ENCODE data around the gene LCE1A. TPM values are rescaled to one million over a fixed set of nuclear protein-coding genes. Genes with fewer than 3 reads are reported as not detected.

The LCE1A gene
- total RNA-seq, 4 donors from 2014 or later = 69.4 to 516 (median 417) TPM

GRCh38 chr1:152858062-152858461 lies 30.8 kb downstream of the LCE1A start:
- Histone ChIP-seq H3K4me1 (peaks cover 6% of the 10 kb centered on the region), H3K27me3 (no peaks in the 10 kb centered on the region), H3K27ac (no peak overlapping the region), H3K9me3 (no peaks in the 10 kb centered on the region), H3K4me3 (no peak overlapping the region), H3K36me3 (no peaks in the 10 kb centered on the region)
- 45% methylated on average over 1 of the region's 1 CpG for WGBS
- TF ChIP-seq CTCF (IDR thresholded peaks at IDR 0.05) (no peak), EP300 (IDR thresholded peaks at IDR 0.05) (no peak), POLR2AphosphoS5 (IDR thresholded peaks at IDR 0.05) (no peak), POLR2A (IDR thresholded peaks at IDR 0.05) (no peak)
- no peak for DNase-seq (ENCODE audit: low spot score in 2 of 2)

GRCh38 chr1:152859696-152860095 lies 32.4 kb downstream of the LCE1A start, which contains the start of gene LCE7A:
Gene LCE7A, plus strand, starts transcription at chr1:152859996. Its CDS starts 702 bp downstream, at chr1:152860698.
- H3K27me3 ChIP-seq = no peaks in the 10 kb centered on the region
- TF ChIP-seq POLR2A (IDR thresholded peaks at IDR 0.05) (no peak), EP300 (IDR thresholded peaks at IDR 0.05) (no peak), CTCF (IDR thresholded peaks at IDR 0.05) (no peak), POLR2AphosphoS5 (IDR thresholded peaks at IDR 0.05) (no peak)
- no peaks in the 10 kb centered on the region for H3K36me3 ChIP-seq
- 98% methylated on average over 3 of the region's 3 CpGs for WGBS
- no peak within 1 kb of the TSS for H3K4me3 ChIP-seq
- DNase-seq (ENCODE audit: low spot score in 2 of 2) = no peak
- peaks cover 6% of the 10 kb centered on the region for H3K4me1 ChIP-seq
- H3K9me3 ChIP-seq = no peaks in the 10 kb centered on the region
- H3K27ac ChIP-seq = no peak within 1 kb of the TSS

- no peak for DNase-seq (ENCODE audit: low spot score in 2 of 2)
- H3K4me3 ChIP-seq = no peak overlapping the region
- no peaks in the 10 kb centered on the region for H3K9me3 ChIP-seq
- 80% methylated on average over 3 of the region's 3 CpGs for WGBS
- no peaks in the 10 kb centered on the region for H3K27me3 ChIP-seq
- no peak overlapping the region for H3K27ac ChIP-seq
- TF ChIP-seq EP300 (IDR thresholded peaks at IDR 0.05) (no peak), POLR2AphosphoS5 (IDR thresholded peaks at IDR 0.05) (no peak), POLR2A (IDR thresholded peaks at IDR 0.05) (no peak), CTCF (IDR thresholded peaks at IDR 0.05) (no peak)
- no peaks in the 10 kb centered on the region for H3K36me3 ChIP-seq
- H3K4me1 ChIP-seq = peaks cover 6% of the 10 kb centered on the region
These were observed 32.9 kb downstream of the LCE1A start for GRCh38 chr1:152860129-152860528.

- no peak for TF ChIP-seq EP300 (IDR thresholded peaks at IDR 0.05)
- no peak for TF ChIP-seq POLR2AphosphoS5 (IDR thresholded peaks at IDR 0.05)
- TF ChIP-seq CTCF (IDR thresholded peaks at IDR 0.05) = no peak
- TF ChIP-seq POLR2A (IDR thresholded peaks at IDR 0.05) = no peak
- H3K27ac ChIP-seq = no peak overlapping the region
These were observed 34.1 kb downstream of the LCE1A start for GRCh38 chr1:152861374-152861773.

GRCh38 chr1:152864443-152864842 lies 37.2 kb downstream of the LCE1A start:
- H3K9me3 ChIP-seq = no peaks in the 10 kb centered on the region
- no peak for TF ChIP-seq POLR2A (IDR thresholded peaks at IDR 0.05)
- TF ChIP-seq CTCF (IDR thresholded peaks at IDR 0.05) = no peak
- TF ChIP-seq EP300 (IDR thresholded peaks at IDR 0.05) = no peak
- no peak for TF ChIP-seq POLR2AphosphoS5 (IDR thresholded peaks at IDR 0.05)
- DNase-seq (ENCODE audit: low spot score in 2 of 2) = no peak

More at GRCh38 chr1:152861374-152861773, 34.1 kb downstream of the LCE1A start:
- WGBS = 89% methylated on average over 4 of the region's 4 CpGs
- no peak overlapping the region for H3K4me3 ChIP-seq
- H3K4me1 ChIP-seq = peaks cover 6% of the 10 kb centered on the region
- DNase-seq (ENCODE audit: low spot score in 2 of 2) = no peak
- no peaks in the 10 kb centered on the region for H3K36me3 ChIP-seq
- no peaks in the 10 kb centered on the region for H3K9me3 ChIP-seq
- H3K27me3 ChIP-seq = no peaks in the 10 kb centered on the region

More at GRCh38 chr1:152864443-152864842, 37.2 kb downstream of the LCE1A start:
- H3K4me1 ChIP-seq = no peaks in the 10 kb centered on the region
- H3K27me3 ChIP-seq = no peaks in the 10 kb centered on the region
- H3K36me3 ChIP-seq = no peaks in the 10 kb centered on the region
- H3K4me3 ChIP-seq = no peak overlapping the region
- H3K27ac ChIP-seq = no peak overlapping the region
